H9 (cell line): ENCODE data around the gene EML5. TPM values are rescaled to one million over a fixed set of nuclear protein-coding genes. Genes with fewer than 3 reads are reported as not detected.

Experiments used
- DNase-seq: peaks from one replicate; pipeline ENCODE4 v3.0.0-alpha.2; 2017
- H2AFZ ChIP-seq: one replicate; pipeline ENCODE4 v1.6.1; 2013; ENCODE audit warnings: mild to moderate bottlenecking, low read length, control low read depth, moderate library complexity
- H2AK5ac ChIP-seq: 2 replicates; pipeline ENCODE4 v1.6.1; 2013; ENCODE audit warnings: low read length, control low read depth, mixed read lengths; ENCODE audit not compliant: insufficient read length
- H2BK120ac ChIP-seq: one replicate; pipeline ENCODE4 v1.6.1; 2013; ENCODE audit warnings: low read depth, mild to moderate bottlenecking, low read length, control low read depth, inconsistent platforms; ENCODE audit not compliant: poor library complexity, severe bottlenecking
- H2BK12ac ChIP-seq: 2 replicates; pipeline ENCODE4 v1.6.1; 2013; ENCODE audit warnings: low read length, control low read depth, mixed read lengths, low read depth; ENCODE audit not compliant: insufficient read length
- H2BK15ac ChIP-seq: 2 replicates; pipeline ENCODE4 v1.6.1; 2013; ENCODE audit warnings: low read depth, low read length, control low read depth
- H2BK20ac ChIP-seq: one replicate; pipeline ENCODE4 v1.6.1; 2013; ENCODE audit warnings: low read depth, mild to moderate bottlenecking, low read length, control low read depth, inconsistent platforms; ENCODE audit not compliant: poor library complexity, severe bottlenecking
- H2BK5ac ChIP-seq: 2 replicates; pipeline ENCODE4 v1.6.1; 2013; ENCODE audit warnings: low read length, control low read depth, mixed read lengths; ENCODE audit not compliant: insufficient read length
- H3K14ac ChIP-seq: 2 replicates; pipeline ENCODE4 v1.6.1; 2013; ENCODE audit warnings: low read length, control low read depth; ENCODE audit not compliant: insufficient read depth
- H3K18ac ChIP-seq: 2 replicates; pipeline ENCODE4 v1.6.1; 2013; ENCODE audit warnings: low read depth, mild to moderate bottlenecking, mixed read lengths, low read length, control low read depth; ENCODE audit not compliant: insufficient read length
- H3K23ac ChIP-seq: 2 replicates; pipeline ENCODE4 v1.6.1; 2013; ENCODE audit warnings: low read length, control low read depth, mixed read lengths, low read depth; ENCODE audit not compliant: insufficient read length
- H3K23me2 ChIP-seq: 2 replicates; pipeline ENCODE4 v1.6.1; 2013; ENCODE audit warnings: low read depth, mild to moderate bottlenecking, mixed read lengths, low read length, control low read depth; ENCODE audit not compliant: insufficient read length, poor library complexity, severe bottlenecking
- H3K27ac ChIP-seq: 2 replicates; pipeline ENCODE4 v1.5.1; 2013; ENCODE audit warnings: low read length, control low read depth, mixed read lengths, low read depth; ENCODE audit not compliant: insufficient read length
- H3K27me3 ChIP-seq: 2 replicates; pipeline ENCODE4 v1.6.1; 2013; ENCODE audit warnings: low read length, control low read depth, inconsistent platforms; ENCODE audit not compliant: insufficient read depth
- H3K4ac ChIP-seq: 2 replicates; pipeline ENCODE4 v1.6.1; 2013; ENCODE audit warnings: low read depth, mild to moderate bottlenecking, control low read depth, inconsistent platforms, low read length, moderate library complexity
- H3K4me1 ChIP-seq: 2 replicates; pipeline ENCODE4 v1.6.1; 2013; ENCODE audit warnings: low read length, control low read depth, inconsistent platforms; ENCODE audit not compliant: insufficient read depth
- H3K4me2 ChIP-seq: 2 replicates; pipeline ENCODE4 v1.6.1; 2013; ENCODE audit warnings: low read length, control low read depth, mixed read lengths; ENCODE audit not compliant: insufficient read length, insufficient read depth
- H3K56ac ChIP-seq: 2 replicates; pipeline ENCODE4 v1.6.1; 2013; ENCODE audit warnings: low read depth, mild to moderate bottlenecking, mixed read lengths, low read length, control low read depth; ENCODE audit not compliant: insufficient read length
- H3K79me1 ChIP-seq: 2 replicates; pipeline ENCODE4 v1.6.1; 2013; ENCODE audit warnings: low read depth, mild to moderate bottlenecking, moderate library complexity, low read length, control low read depth, inconsistent platforms; ENCODE audit not compliant: insufficient read depth, poor library complexity, severe bottlenecking
- H3K79me2 ChIP-seq: 2 replicates; pipeline ENCODE4 v1.6.1; 2013; ENCODE audit warnings: low read length, control low read depth, inconsistent platforms; ENCODE audit not compliant: insufficient read depth
- H3K9ac ChIP-seq: 2 replicates; pipeline ENCODE4 v1.6.1; 2013; ENCODE audit warnings: low read length, control low read depth, mixed read lengths; ENCODE audit not compliant: insufficient read length; ENCODE audit errors: extremely low read depth
- H3K9me3 ChIP-seq: one replicate; pipeline ENCODE4 v1.6.1; 2013; ENCODE audit warnings: low read depth, low read length, inconsistent platforms; ENCODE audit not compliant: control insufficient read depth
- H3T11ph ChIP-seq: one replicate; pipeline ENCODE4 v1.6.1; 2013; ENCODE audit warnings: mild to moderate bottlenecking, low read length, control low read depth, inconsistent platforms
- H4K20me1 ChIP-seq: one replicate; pipeline ENCODE4 v1.6.1; 2013; ENCODE audit not compliant: control insufficient read depth, insufficient read length, insufficient read depth
- H4K5ac ChIP-seq: 2 replicates; pipeline ENCODE4 v1.6.1; 2013; ENCODE audit warnings: low read depth, mild to moderate bottlenecking, mixed read lengths, low read length, control low read depth; ENCODE audit not compliant: insufficient read length
- H4K8ac ChIP-seq: replicated peaks from 2 replicates; pipeline ENCODE4 v1.6.1; 2013; ENCODE audit warnings: low read length, control low read depth, mixed read lengths, low read depth; ENCODE audit not compliant: insufficient read length
- H4K91ac ChIP-seq: 2 replicates; pipeline ENCODE4 v1.6.1; 2013; ENCODE audit warnings: low read depth, mild to moderate bottlenecking, moderate library complexity, mixed read lengths, low read length, control low read depth; ENCODE audit not compliant: insufficient read length
- H3K27ac Mint-ChIP-seq, 3 experiments: 2 replicates in 2 of 3; 3 replicates in 1 of 3; pipeline ENCODE4 v1.8.0; 2020 to 2021; ENCODE audit warnings: mixed read lengths in 3 of 3, mild to moderate bottlenecking in 1 of 3, moderate library complexity in 1 of 3
- H3K27me3 Mint-ChIP-seq: 2 replicates; pipeline ENCODE4 v1.8.0; 2021; ENCODE audit warnings: low read depth, mild to moderate bottlenecking, moderate library complexity, mixed read lengths
- H3K36me3 Mint-ChIP-seq, 3 experiments: 2 replicates in 2 of 3; 3 replicates in 1 of 3; pipeline ENCODE4 v1.8.0; 2020 to 2021; ENCODE audit warnings: low read depth in 3 of 3, mixed read lengths in 3 of 3; ENCODE audit not compliant: insufficient read depth in 1 of 3
- H3K4me1 Mint-ChIP-seq, 2 experiments: 2 replicates each; pipeline ENCODE4 v1.8.0; 2020; ENCODE audit warnings: mixed read lengths in 2 of 2
- H3K4me3 Mint-ChIP-seq, 2 experiments: 2 replicates in 1 of 2; 3 replicates in 1 of 2; pipeline ENCODE4 v1.8.0; 2020 to 2021; ENCODE audit warnings: mild to moderate bottlenecking in 2 of 2, mixed read lengths in 2 of 2, moderate library complexity in 1 of 2
- H3K9me3 Mint-ChIP-seq, 2 experiments: 2 replicates in 1 of 2; 3 replicates in 1 of 2; pipeline ENCODE4 v1.8.0; 2020; ENCODE audit warnings: mild to moderate bottlenecking in 2 of 2, mixed read lengths in 2 of 2, moderate library complexity in 1 of 2
- WGBS: extraction: QIAGEN DNeasy Blood & Tissue Kit; methylation state at CpG from one replicate; pipeline ENCODE4 v1.1.7; 2013; ENCODE audit warnings: missing lambda C conversion rate, low lambda C conversion rate, mixed read lengths; ENCODE audit not compliant: insufficient read length; ENCODE audit errors: extremely low coverage; 5-methylcytosine and 5-hydroxymethylcytosine counted together
- total RNA-seq: library from RNA; stranded (reverse); gene quantifications from 2 replicates; pipeline ENCODE4 v1.2.1, GENCODE V29; 2021
- TF ChIP-seq, protein P1 (sequence below): fragments of 200-600 bp; sonication (generic); conservative IDR thresholded peaks from 3 replicates; pipeline ENCODE4 v1.8.0; 2021; ENCODE audit warnings: antibody characterized with exemption, mild to moderate bottlenecking

EML5 gene
- total RNA-seq, 1 experiment from 2014 or later = 0.81 TPM

- Histone ChIP-seq H4K5ac (no peak overlapping the region), H2BK12ac (no peak overlapping the region), H2AFZ (no peak overlapping the region), H2BK15ac (no peak overlapping the region), H3K27ac (no peak overlapping the region), H3K4me2 (no peak overlapping the region), H3K79me1 (peaks cover 2% of the 10 kb centered on the region), H3K14ac (no peak overlapping the region), H2BK120ac (no peak overlapping the region), H4K8ac (no peak overlapping the region), H3K23ac (no peak overlapping the region), H3K9ac (no peak overlapping the region), H3K9me3 (no peaks in the 10 kb centered on the region), H3T11ph (no peak overlapping the region), H3K27me3 (no peaks in the 10 kb centered on the region), H3K79me2 (no peaks in the 10 kb centered on the region), H3K4ac (no peak overlapping the region), H2BK5ac (no peak overlapping the region), H4K91ac (no peak overlapping the region), H3K4me1 (no peaks in the 10 kb centered on the region), H2AK5ac (no peak overlapping the region), H3K23me2 (no peaks in the 10 kb centered on the region), H4K20me1 (no peaks in the 10 kb centered on the region), H3K56ac (no peak overlapping the region), H2BK20ac (no peak overlapping the region), H3K18ac (no peak overlapping the region)
- WGBS = no CpG with 5 or more reads among the region's 4 CpGs
- peaks cover 32 to 83% (median 62%) of the 10 kb centered on the region in 3 experiments; a peak in 6 of 7 replicates for H3K36me3 Mint-ChIP-seq
- no peaks in the 10 kb centered on the region for H3K9me3 Mint-ChIP-seq
- H3K27me3 Mint-ChIP-seq = no peaks in the 10 kb centered on the region
- DNase-seq = no peak
- TF ChIP-seq, protein P1, sequence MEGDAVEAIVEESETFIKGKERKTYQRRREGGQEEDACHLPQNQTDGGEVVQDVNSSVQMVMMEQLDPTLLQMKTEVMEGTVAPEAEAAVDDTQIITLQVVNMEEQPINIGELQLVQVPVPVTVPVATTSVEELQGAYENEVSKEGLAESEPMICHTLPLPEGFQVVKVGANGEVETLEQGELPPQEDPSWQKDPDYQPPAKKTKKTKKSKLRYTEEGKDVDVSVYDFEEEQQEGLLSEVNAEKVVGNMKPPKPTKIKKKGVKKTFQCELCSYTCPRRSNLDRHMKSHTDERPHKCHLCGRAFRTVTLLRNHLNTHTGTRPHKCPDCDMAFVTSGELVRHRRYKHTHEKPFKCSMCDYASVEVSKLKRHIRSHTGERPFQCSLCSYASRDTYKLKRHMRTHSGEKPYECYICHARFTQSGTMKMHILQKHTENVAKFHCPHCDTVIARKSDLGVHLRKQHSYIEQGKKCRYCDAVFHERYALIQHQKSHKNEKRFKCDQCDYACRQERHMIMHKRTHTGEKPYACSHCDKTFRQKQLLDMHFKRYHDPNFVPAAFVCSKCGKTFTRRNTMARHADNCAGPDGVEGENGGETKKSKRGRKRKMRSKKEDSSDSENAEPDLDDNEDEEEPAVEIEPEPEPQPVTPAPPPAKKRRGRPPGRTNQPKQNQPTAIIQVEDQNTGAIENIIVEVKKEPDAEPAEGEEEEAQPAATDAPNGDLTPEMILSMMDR = no peak
- no peak overlapping the region for H3K4me3 Mint-ChIP-seq
- peak overlapping the region in 2 of 3 experiments; percentile 16 to 33; a peak in 2 of 7 replicates for H3K27ac Mint-ChIP-seq
- no peaks in the 10 kb centered on the region for H3K4me1 Mint-ChIP-seq
These were observed 202.6 kb downstream of the EML5 start for GRCh38 chr14:88590173-88590572.
